ENCODE results near the gene RIMOC1. TPM values are rescaled to one million over a fixed set of nuclear protein-coding genes. Genes with fewer than 3 reads are reported as not detected.

The RIMOC1 gene
- total and polyA plus RNA-seq, 2 donors from 2014 or later = 6.5 to 28.9 TPM

GRCh38 chr5:41857989-41858388 is 46.2 kb upstream of the RIMOC1 start:
- intact Hi-C loops (cut with DNase I) = no loop called here
- no peak overlapping the region for H3K4me3 ChIP-seq (ENCODE audit: low read length in 3 of 3)

GRCh38 chr5:41858890-41859289 is 45.3 kb upstream of the RIMOC1 start:
- intact Hi-C loops (cut with DNase I) = no loop called here
- H3K4me1 ChIP-seq (ENCODE audit: control insufficient read depth in 2 of 3, insufficient read depth in 2 of 3, low read depth in 1 of 3, low read length in 3 of 3) = no peaks in the 10 kb centered on the region
- no peak overlapping the region for H3K4me3 ChIP-seq (ENCODE audit: low read length in 3 of 3)
- FAIRE-seq (no peak), DNase-seq (no peak)
- H3K36me3 ChIP-seq (ENCODE audit: control insufficient read depth in 2 of 3, insufficient read depth in 3 of 3, low read length in 3 of 3) = peaks cover 0 to 2% (median under 1%) of the 10 kb centered on the region in 3 donors
- H3K9ac ChIP-seq (ENCODE audit: low read length in 3 of 3) = no peak overlapping the region
- H3K27me3 ChIP-seq (ENCODE audit: control insufficient read depth, insufficient read depth, low read length) = no peaks in the 10 kb centered on the region
- TF ChIP-seq CTCF (IDR thresholded peaks at IDR 0.05; ENCODE audit: borderline replicate concordance, extremely low read depth, insufficient read depth) = no peak
- no peak overlapping the region for H3K27ac ChIP-seq (ENCODE audit: low read depth in 2 of 2, low read length in 2 of 2)
- H3K9me3 ChIP-seq (ENCODE audit: control insufficient read depth in 2 of 3, insufficient read depth in 1 of 3, low read length in 3 of 3) = no peaks in the 10 kb centered on the region

More at GRCh38 chr5:41857989-41858388, 46.2 kb upstream of the RIMOC1 start:
- H3K36me3 ChIP-seq (ENCODE audit: control insufficient read depth in 2 of 3, insufficient read depth in 3 of 3, low read length in 3 of 3) = peaks cover 0 to 3% (median 2%) of the 10 kb centered on the region in 3 donors
- H3K4me1 ChIP-seq (ENCODE audit: control insufficient read depth in 2 of 3, insufficient read depth in 2 of 3, low read depth in 1 of 3, low read length in 3 of 3) = no peaks in the 10 kb centered on the region
- no peak overlapping the region for H3K9ac ChIP-seq (ENCODE audit: low read length in 3 of 3)
- H3K27me3 ChIP-seq (ENCODE audit: control insufficient read depth, insufficient read depth, low read length) = no peaks in the 10 kb centered on the region
- FAIRE-seq = no peak
- no peak overlapping the region for H3K27ac ChIP-seq (ENCODE audit: low read depth in 2 of 2, low read length in 2 of 2)
- no peak for TF ChIP-seq CTCF (IDR thresholded peaks at IDR 0.05; ENCODE audit: borderline replicate concordance, extremely low read depth, insufficient read depth)
- no peak for DNase-seq
- H3K9me3 ChIP-seq (ENCODE audit: control insufficient read depth in 2 of 3, insufficient read depth in 1 of 3, low read length in 3 of 3) = no peaks in the 10 kb centered on the region

- no peaks in the 10 kb centered on the region for H3K27me3 ChIP-seq (ENCODE audit: control insufficient read depth, insufficient read depth, low read length)
- no peak overlapping the region for H3K4me3 ChIP-seq (ENCODE audit: low read length in 3 of 3)
- TF ChIP-seq CTCF (IDR thresholded peaks at IDR 0.05; ENCODE audit: borderline replicate concordance, extremely low read depth, insufficient read depth) = no peak
- no peak overlapping the region for H3K9ac ChIP-seq (ENCODE audit: low read length in 3 of 3)
- DNase-seq (no peak), FAIRE-seq (no peak)
- H3K4me1 ChIP-seq (ENCODE audit: control insufficient read depth in 2 of 3, insufficient read depth in 2 of 3, low read depth in 1 of 3, low read length in 3 of 3) = no peaks in the 10 kb centered on the region
- H3K9me3 ChIP-seq (ENCODE audit: control insufficient read depth in 2 of 3, insufficient read depth in 1 of 3, low read length in 3 of 3) = no peaks in the 10 kb centered on the region
- no peak overlapping the region for H3K27ac ChIP-seq (ENCODE audit: low read depth in 2 of 2, low read length in 2 of 2)
- H3K36me3 ChIP-seq (ENCODE audit: control insufficient read depth in 2 of 3, insufficient read depth in 3 of 3, low read length in 3 of 3) = peaks cover 0 to 2% (median 0%) of the 10 kb centered on the region in 3 donors
- intact Hi-C loops (cut with DNase I) = no loop called here
Measured at GRCh38 chr5:41863871-41864486, 40.2 kb upstream of the RIMOC1 start.

Data from kidney (tissue), 14 donors.